SK-N-DZ (cell line): ENCODE data around the gene NIM1K.
"Not testable (repeated sequence)": the region's sequence is repeated elsewhere in the genome, so short reads cannot be mapped to it uniquely, and the experiment has no call there.

ENCODE experiments used
- DNase-seq: peaks from one replicate; pipeline ENCODE4 v3.0.0-alpha.2; 2015; ENCODE audit warnings: low spot score
- small RNA-seq, 2 experiments: library from RNA; depleted of rRNA; stranded (forward); fragments of <200 nt; gene quantifications; one replicate each; pipeline ENCODE3, GENCODE V24; 2014

NIM1K gene

DNA sequence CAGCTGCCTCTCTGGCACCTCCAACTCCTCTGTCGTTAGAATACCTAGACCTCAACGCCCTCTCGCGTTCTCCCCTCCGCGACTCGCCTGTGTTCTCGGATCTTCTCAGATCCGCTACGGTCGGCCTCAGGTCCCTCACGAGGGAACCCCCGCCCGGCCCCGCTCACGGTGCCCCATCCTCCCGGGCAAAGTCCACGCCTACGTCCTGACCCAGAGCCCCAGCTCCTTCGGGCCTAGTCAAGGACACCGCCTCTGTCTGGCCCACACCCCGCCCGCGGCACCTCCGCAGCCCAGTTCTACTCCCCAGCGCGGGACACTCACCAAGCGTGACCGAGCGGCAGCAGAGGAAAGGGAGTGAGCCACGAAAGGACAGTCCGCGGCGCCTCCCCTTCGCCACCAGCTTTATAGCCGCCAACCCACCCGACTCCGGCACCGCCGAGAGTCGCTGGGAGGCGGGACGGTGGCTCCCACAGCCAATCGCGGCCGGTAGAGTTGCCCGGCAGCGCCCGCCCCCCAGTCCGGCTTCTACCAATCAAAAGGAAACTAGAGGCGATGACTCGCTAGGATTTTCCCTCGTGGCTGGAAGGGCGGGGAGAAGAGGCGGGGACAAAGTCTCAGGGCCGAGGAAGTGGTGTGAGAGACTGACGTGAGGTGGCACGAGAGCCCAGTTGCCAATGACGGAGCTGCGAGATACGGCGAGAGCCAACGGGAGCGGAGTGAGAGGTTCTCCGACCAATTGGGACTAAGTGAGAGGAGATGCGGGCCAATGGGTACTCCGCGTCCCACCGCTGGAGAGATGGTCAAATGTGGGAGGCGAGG, 121.2 kb downstream of the NIM1K start, which contains the start of gene HMGCS1:
TSS of gene HMGCS1 (minus strand) at position 378 of the 819 bp plus-strand sequence. CDS start 14,447 bp downstream, outside the sequence.
- peak; percentile 100 for DNase-seq

DNA sequence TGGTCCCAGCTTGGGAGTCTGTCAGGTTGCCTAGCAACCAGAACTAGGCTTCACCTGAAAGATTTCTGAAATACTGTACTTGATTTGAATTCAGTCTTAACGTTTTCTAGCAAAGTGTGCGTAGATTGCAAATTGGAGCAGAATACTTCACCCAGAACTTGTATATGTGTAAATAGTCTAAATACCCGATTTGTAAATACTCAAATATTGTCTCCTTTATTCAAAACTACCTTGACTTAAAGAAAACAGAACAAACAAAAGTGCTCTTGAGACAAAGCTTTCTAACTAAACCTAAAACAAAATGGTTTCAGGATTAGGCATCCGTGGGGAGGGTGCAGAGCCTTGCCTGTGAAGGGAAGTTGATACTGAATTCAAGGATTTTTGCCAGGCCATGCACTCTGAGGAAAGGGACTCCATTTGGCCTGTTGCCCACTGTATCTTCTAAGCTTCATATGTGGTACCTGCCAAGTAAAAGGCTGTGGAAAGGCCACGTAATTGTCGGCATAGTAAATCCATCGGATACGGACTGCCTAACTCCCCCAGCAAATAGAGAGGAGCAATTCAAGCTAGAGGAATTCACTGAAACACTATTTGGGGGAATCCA, 121.9 kb downstream of the NIM1K start:
- DNase-seq: no peak

DNA sequence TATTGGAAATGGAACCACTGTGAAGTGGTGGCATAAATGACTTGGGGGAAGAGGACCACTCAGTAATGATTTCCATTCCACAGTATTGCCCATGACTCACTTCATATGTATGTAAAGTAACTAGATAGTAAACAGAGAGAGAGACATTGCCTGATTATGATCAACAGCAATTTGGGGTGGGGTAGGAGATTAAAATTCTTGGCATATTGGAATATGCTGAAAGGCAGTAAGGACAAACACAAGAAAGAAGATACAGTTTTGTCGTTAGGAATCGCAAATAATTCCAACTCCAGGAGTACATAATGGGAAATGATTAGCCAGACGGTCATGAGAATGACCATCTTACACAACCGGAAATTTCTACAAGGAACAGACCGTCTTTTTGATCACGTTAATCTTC, 122.7 kb downstream of the NIM1K start:
- DNase-seq: no peak

DNA sequence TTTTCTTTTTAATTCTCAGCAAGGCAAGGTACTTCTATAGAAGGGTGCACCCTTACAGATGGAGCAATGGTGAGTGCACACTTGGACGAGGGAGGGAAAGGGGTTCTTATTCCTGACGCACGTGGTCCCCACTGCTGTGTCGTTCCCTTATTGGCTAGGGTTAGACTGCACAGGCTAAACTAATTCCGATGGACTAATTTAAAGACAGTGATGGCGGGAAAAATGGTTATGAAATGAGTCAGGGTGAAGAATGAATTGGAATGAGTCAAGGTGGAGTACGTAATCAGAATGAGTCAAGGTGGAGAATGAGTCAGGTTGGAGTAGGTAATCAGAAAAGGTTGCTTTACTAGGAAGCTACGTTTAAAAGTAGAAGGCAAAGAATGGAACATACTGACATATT, 123.2 kb downstream of the NIM1K start:
- DNase-seq: no peak

DNA sequence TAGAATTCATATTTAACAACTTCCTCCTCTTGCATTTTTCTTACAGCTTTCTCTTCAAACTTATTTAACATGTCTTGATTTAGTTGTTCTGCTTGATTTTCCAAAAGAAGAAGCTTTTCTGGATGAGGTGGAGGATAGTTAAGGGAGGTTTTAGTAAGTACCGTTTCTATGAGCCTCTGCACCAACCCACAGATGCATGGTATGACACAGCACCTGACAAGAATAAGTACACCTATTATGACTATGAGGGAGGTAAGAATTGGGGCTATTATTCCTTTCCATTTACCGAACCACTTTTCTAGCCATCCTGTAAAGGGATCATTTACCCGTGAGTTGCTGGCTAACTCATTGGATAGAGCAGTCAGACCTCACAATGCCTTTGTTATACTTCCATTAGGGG, 123.7 kb downstream of the NIM1K start:
- DNase-seq: no peak

DNA sequence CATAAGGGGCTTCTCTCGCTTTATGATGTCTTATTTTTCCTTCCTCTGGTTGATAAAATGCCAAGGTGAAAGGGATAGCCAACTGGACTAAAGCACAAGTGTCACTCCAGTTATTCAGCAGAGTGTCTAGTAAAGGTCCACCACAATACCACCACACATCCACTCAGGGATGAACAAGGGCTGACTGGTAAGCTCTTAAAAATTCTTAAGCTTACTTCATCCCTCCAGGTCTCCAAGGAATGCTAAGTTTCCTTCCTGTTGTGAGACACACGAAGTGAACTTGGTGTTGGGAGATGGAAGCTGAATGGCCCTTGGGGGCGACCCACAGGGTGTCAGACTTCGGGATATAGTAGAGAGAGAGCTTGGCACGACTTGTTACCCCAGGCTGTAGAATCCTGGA, 124.4 kb downstream of the NIM1K start:
- no peak for DNase-seq

DNA sequence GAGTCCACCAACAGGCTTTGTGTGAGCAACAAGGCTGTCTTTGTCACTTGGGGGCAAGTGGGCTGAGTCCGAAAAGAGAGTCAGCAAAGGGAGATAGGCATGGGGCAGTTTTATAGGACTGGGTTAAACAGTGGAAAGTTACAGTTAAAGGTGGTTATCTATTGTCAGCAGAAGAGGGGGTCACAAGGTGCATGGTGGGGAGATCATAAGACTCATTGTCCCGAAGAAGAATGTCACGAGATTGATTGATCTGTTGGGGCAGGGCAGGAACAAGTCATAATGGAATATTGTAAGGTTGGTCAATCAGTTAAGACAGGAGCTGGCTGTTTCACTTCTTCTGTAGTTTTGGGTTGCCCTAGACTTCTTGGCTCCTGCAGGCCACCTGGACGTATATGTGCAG, 128.8 kb downstream of the NIM1K start:
- DNase-seq: no peak

DNA sequence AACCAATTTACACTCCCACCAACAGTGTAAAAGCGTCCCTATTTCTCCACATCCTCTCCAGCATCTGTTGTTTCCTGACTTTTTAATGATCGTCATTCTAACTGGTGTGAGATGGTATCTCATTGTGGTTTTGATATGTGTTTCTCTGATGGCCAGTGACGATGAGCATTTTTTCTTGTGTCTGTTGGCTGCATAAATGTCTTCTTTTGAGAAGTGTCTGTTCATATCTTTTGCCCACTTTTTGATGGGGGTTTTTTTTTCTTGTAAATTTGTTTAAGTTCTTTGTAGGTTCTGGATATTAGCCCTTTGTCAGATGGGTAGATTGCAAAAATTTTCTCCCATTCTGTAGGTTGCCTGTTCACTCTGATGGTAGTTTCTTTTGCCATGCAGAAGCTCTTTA, 131.5 kb downstream of the NIM1K start:
- not testable (repeated sequence) for DNase-seq

DNA sequence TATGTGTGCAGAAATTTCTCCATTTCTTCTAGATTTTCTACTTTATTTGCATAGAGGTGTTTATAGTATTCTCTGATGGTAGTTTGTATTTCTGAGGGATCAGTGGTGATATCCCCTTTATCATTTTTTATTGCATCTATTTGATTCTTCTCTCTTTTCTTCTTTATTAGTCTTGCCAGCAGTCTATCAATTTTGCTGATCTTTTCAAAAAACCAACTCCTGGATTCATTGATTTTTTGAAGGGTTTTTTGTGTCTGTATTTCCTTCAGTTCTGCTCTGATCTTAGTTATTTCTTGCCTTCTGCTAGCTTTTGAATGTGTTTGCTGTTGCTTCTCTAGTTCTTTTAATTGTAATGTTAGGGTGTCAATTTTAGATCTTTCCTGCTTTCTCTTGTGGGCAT, 133.6 kb downstream of the NIM1K start:
- DNase-seq: not testable (repeated sequence)

Small RNA genes lying within 50 kb of the gene (small RNA-seq; reads per million reads assigned to genes)
- 0 reads per million in 2 experiments for gene AC106800.4
